H1 (cell line): ENCODE data around the gene NLRP6. TPM values are rescaled to one million over a fixed set of nuclear protein-coding genes. Genes with fewer than 3 reads are reported as not detected.

Experiments used
- CTCF ChIA-PET: fragments of 300-600 bp; sonication (Branson Sonifier 250); formaldehyde crosslinking; loops from one replicate; lab custom pipeline; 2021; ENCODE audit not compliant: partially characterized antibody; lab: Charles Lee
- POLR2A ChIA-PET: fragments of 300-600 bp; sonication (Branson Sonifier 250); formaldehyde crosslinking; loops from one replicate; lab custom pipeline; 2021; ENCODE audit warnings: inconsistent platforms; ENCODE audit not compliant: partially characterized antibody; lab: Charles Lee
- DNase-seq, 2 experiments: peaks; one replicate each; pipeline versions ENCODE4 v3.0.0 to v3.0.0-alpha.2; 2010 to 2022; ENCODE audit warnings: low spot score in 2 of 2, low read depth in 1 of 2, mixed read lengths in 1 of 2
- FAIRE-seq: peaks from 2 replicates; lab custom pipeline; 2011; peaks lifted over from hg19 to GRCh38; lab: Jason Lieb, UNC
- H2AFZ ChIP-seq: 2 replicates; pipeline ENCODE4 v1.8.1; 2012; ENCODE audit warnings: low read length, inconsistent platforms
- H2AK5ac ChIP-seq: 2 replicates; pipeline ENCODE4 v1.6.1; 2013; ENCODE audit warnings: low read depth, low read length
- H2BK120ac ChIP-seq: replicated peaks from 2 replicates; pipeline ENCODE3; 2013; ENCODE audit warnings: low read depth, low read length, inconsistent platforms
- H2BK12ac ChIP-seq: 2 replicates; pipeline ENCODE4 v1.6.1; 2013; ENCODE audit warnings: low read depth, low read length
- H2BK15ac ChIP-seq: 2 replicates; pipeline ENCODE4 v1.6.1; 2013; ENCODE audit warnings: low read length
- H2BK20ac ChIP-seq: 2 replicates; pipeline ENCODE4 v1.6.1; 2013; ENCODE audit warnings: low read length
- H2BK5ac ChIP-seq: 2 replicates; pipeline ENCODE4 v1.6.1; 2013; ENCODE audit warnings: low read depth, low read length
- H3K14ac ChIP-seq: 2 replicates; pipeline ENCODE4 v1.6.1; 2013; ENCODE audit warnings: inconsistent platforms; ENCODE audit not compliant: insufficient read length
- H3K18ac ChIP-seq: 2 replicates; pipeline ENCODE4 v1.6.1; 2013; ENCODE audit warnings: low read length; ENCODE audit errors: extremely low read depth
- H3K23ac ChIP-seq: 2 replicates; pipeline ENCODE4 v1.6.1; 2013; ENCODE audit warnings: inconsistent platforms; ENCODE audit not compliant: insufficient read length
- H3K23me2 ChIP-seq: 2 replicates; pipeline ENCODE4 v1.6.1; 2013; ENCODE audit warnings: low read depth, low read length
- H3K27ac ChIP-seq: 2 replicates; pipeline ENCODE4 v1.6.1; 2011; ENCODE audit warnings: low read depth, low read length, inconsistent platforms
- H3K27me3 ChIP-seq, 4 experiments: replicated peaks in 1 of 4; 1 replicate in 1 of 4; 2 replicates in 3 of 4; pipeline versions ENCODE4 v1.6.1 to v1.8.1; 2011 to 2013; ENCODE audit warnings: low read length in 3 of 4, mild to moderate bottlenecking in 3 of 4, inconsistent platforms in 2 of 4, mixed read lengths in 2 of 4, moderate library complexity in 1 of 4; ENCODE audit not compliant: control insufficient read depth in 3 of 4, insufficient read depth in 3 of 4; ENCODE audit errors: extremely low read depth in 1 of 4
- H3K36me3 ChIP-seq, 4 experiments: 2 replicates each; pipeline versions ENCODE4 v1.6.1 to v1.8.1; 2011 to 2013; ENCODE audit warnings: mild to moderate bottlenecking in 4 of 4, low read length in 3 of 4, moderate library complexity in 2 of 4, control low read depth in 1 of 4, inconsistent platforms in 1 of 4; ENCODE audit not compliant: insufficient read depth in 4 of 4, control insufficient read depth in 2 of 4
- H3K4ac ChIP-seq: replicated peaks from 2 replicates; pipeline ENCODE3; 2013; ENCODE audit warnings: low read length, low read depth, mixed read lengths, inconsistent platforms; ENCODE audit not compliant: insufficient read length
- H3K4me1 ChIP-seq, 4 experiments: replicated peaks in 1 of 4; 1 replicate in 1 of 4; 2 replicates in 3 of 4; pipeline versions ENCODE4 v1.6.1 to v1.8.1; 2011 to 2013; ENCODE audit warnings: low read length in 3 of 4, inconsistent platforms in 2 of 4, mixed read lengths in 1 of 4; ENCODE audit not compliant: insufficient read depth in 4 of 4, control insufficient read depth in 3 of 4
- H3K4me2 ChIP-seq, 2 experiments: 2 replicates each; pipeline versions ENCODE4 v1.6.1 to v1.8.1; 2011 to 2013; ENCODE audit warnings: low read depth in 2 of 2, low read length in 2 of 2, control low read depth in 1 of 2, inconsistent platforms in 1 of 2, mild to moderate bottlenecking in 1 of 2; ENCODE audit not compliant: insufficient read depth in 1 of 2
- H3K4me3 ChIP-seq, 4 experiments: fragments of 200-600, 300-600 bp in 1 of 4; sonication (generic), shearing (Covaris generic), sonication (Bioruptor Twin) in 1 of 4; 2 replicates each; pipeline versions ENCODE4 v1.5.1 to v1.8.1; 2011 to 2016; ENCODE audit warnings: low read length in 4 of 4, low read depth in 3 of 4, control low read depth in 2 of 4, inconsistent platforms in 2 of 4, mild to moderate bottlenecking in 2 of 4, mixed read lengths in 1 of 4, moderate library complexity in 1 of 4; ENCODE audit not compliant: insufficient read depth in 2 of 4; ENCODE audit errors: extremely low read depth in 1 of 4
- H3K56ac ChIP-seq: replicated peaks from 2 replicates; pipeline ENCODE3; 2013; ENCODE audit warnings: low read depth, mild to moderate bottlenecking, mixed read lengths, low read length, inconsistent platforms; ENCODE audit not compliant: insufficient read length
- H3K79me1 ChIP-seq: 2 replicates; pipeline ENCODE4 v1.6.1; 2013; ENCODE audit warnings: low read depth, low read length, control low read depth
- H3K79me2 ChIP-seq, 2 experiments: 2 replicates each; pipeline versions ENCODE4 v1.6.1 to v1.8.1; 2012 to 2013; ENCODE audit warnings: low read length in 2 of 2, mild to moderate bottlenecking in 2 of 2, inconsistent platforms in 1 of 2; ENCODE audit not compliant: insufficient read depth in 2 of 2, control insufficient read depth in 1 of 2
- H3K9ac ChIP-seq, 4 experiments: replicated peaks in 1 of 4; 1 replicate in 1 of 4; 2 replicates in 3 of 4; pipeline versions ENCODE4 v1.6.1 to v1.8.1; 2011 to 2013; ENCODE audit warnings: low read depth in 3 of 4, low read length in 3 of 4, control low read depth in 2 of 4, mild to moderate bottlenecking in 2 of 4, moderate library complexity in 2 of 4, inconsistent platforms in 1 of 4; ENCODE audit errors: extremely low read depth in 1 of 4
- H3K9me3 ChIP-seq, 2 experiments: 2 replicates each; pipeline versions ENCODE4 v1.6.1 to v1.8.1; 2012 to 2013; ENCODE audit warnings: mild to moderate bottlenecking in 2 of 2, moderate library complexity in 2 of 2, control low read depth in 1 of 2, inconsistent platforms in 1 of 2, low read depth in 1 of 2, low read length in 1 of 2, mixed read lengths in 1 of 2; ENCODE audit not compliant: insufficient read depth in 2 of 2
- H4K20me1 ChIP-seq, 2 experiments: replicated peaks in 1 of 2; 2 replicates each; pipeline versions ENCODE3 to v1.8.1; 2011 to 2013; ENCODE audit warnings: inconsistent platforms in 2 of 2, low read length in 2 of 2, mild to moderate bottlenecking in 1 of 2; ENCODE audit not compliant: insufficient read depth in 2 of 2, control insufficient read depth in 1 of 2
- H4K5ac ChIP-seq: 2 replicates; pipeline ENCODE4 v1.6.1; 2013; ENCODE audit warnings: low read length, low read depth, mixed read lengths, inconsistent platforms; ENCODE audit not compliant: insufficient read length
- H4K8ac ChIP-seq: 2 replicates; pipeline ENCODE4 v1.8.0; 2013; ENCODE audit warnings: mild to moderate bottlenecking, moderate library complexity, low read length, inconsistent platforms; ENCODE audit not compliant: insufficient read depth; ENCODE audit errors: extremely low read depth
- H4K91ac ChIP-seq: replicated peaks from 2 replicates; pipeline ENCODE3; 2013; ENCODE audit warnings: low read length, mixed read lengths, inconsistent platforms; ENCODE audit not compliant: insufficient read length
- ASH2L ChIP-seq: fragments of 200-600, 300-600 bp; sonication (generic); IDR thresholded peaks from one replicate; pipeline ENCODE4 v1.7.1; 2017; ENCODE audit warnings: low read length
- CBX5 ChIP-seq: fragments of 300-800, 300-1000 bp; sonication (generic); IDR thresholded peaks from 2 replicates; pipeline ENCODE4 v1.7.1; 2016; ENCODE audit warnings: antibody characterized with exemption, low read length, low read depth
- GABPA ChIP-seq: IDR thresholded peaks from 2 replicates; pipeline ENCODE4 v1.6.1; 2011; ENCODE audit warnings: mild to moderate bottlenecking, low read length, moderate library complexity, borderline replicate concordance; ENCODE audit not compliant: insufficient read depth
- HDAC2 ChIP-seq, 2 experiments: fragments of 300-600 bp in 1 of 2; sonication (generic) in 1 of 2; IDR thresholded peaks; 2 replicates each; pipeline ENCODE4 v1.6.1; 2011 to 2012; ENCODE audit warnings: low read depth in 2 of 2, low read length in 2 of 2, mild to moderate bottlenecking in 2 of 2, moderate library complexity in 2 of 2, borderline replicate concordance in 1 of 2, inconsistent platforms in 1 of 2
- JUND ChIP-seq: IDR thresholded peaks from 2 replicates; pipeline ENCODE4 v1.6.1; 2011; ENCODE audit warnings: mild to moderate bottlenecking, improper control_type of control experiment, low read length
- POLR2AphosphoS5 ChIP-seq: IDR thresholded peaks from 2 replicates; pipeline ENCODE4 v1.6.1; 2011; ENCODE audit warnings: low read depth, low read length
- SRF ChIP-seq: IDR thresholded peaks from 2 replicates; pipeline ENCODE4 v1.6.1; 2011; ENCODE audit warnings: mild to moderate bottlenecking, low read depth, low read length, moderate library complexity
- TAF7 ChIP-seq: optimal IDR thresholded peaks from 2 replicates; pipeline ENCODE3; 2011; ENCODE audit warnings: low read depth, mild to moderate bottlenecking, inconsistent platforms, low read length, moderate library complexity, borderline replicate concordance
- WGBS, 2 experiments: shearing (Covaris generic) in 1 of 2; methylation state at CpG; one replicate each; pipeline versions ENCODE4 v1.1.6 to v1.1.7; 2013 to 2015; ENCODE audit warnings: low lambda C conversion rate in 2 of 2, mixed read lengths in 2 of 2, inconsistent platforms in 1 of 2, low coverage in 1 of 2, missing lambda C conversion rate in 1 of 2; ENCODE audit not compliant: insufficient replicate concordance in 2 of 2, insufficient coverage in 1 of 2, insufficient read length in 1 of 2; ENCODE audit errors: extremely low coverage in 1 of 2, missing lambda C conversion rate in 1 of 2; 5-methylcytosine and 5-hydroxymethylcytosine counted together
- polyA plus RNA-seq, 7 experiments: library from polyadenylated mRNA; depleted of rRNA in 3 of 7; stranded (reverse) in 5 of 7; unstranded in 2 of 7; fragments of >200 nt in 5 of 7; fragments of 200-250 nt in 2 of 7; gene quantifications; 1 replicate in 5 of 7; 2 replicates in 1 of 7; 4 replicates in 1 of 7; pipeline versions ENCODE4 v1.2.1 to v1.2.3, GENCODE V29; 2011 to 2013; ENCODE audit warnings: missing spikeins in 2 of 7, mixed read lengths in 2 of 7
- total RNA-seq: library from RNA; stranded (reverse); fragmentation: NEBNext Ultra II Directional; extraction: Animal tissue kit (Norgen Biotek cat#: 25700); gene quantifications from 2 replicates; pipeline ENCODE4 v1.2.1, GENCODE V29; 2021

NLRP6 gene
- total and polyA plus RNA-seq, 2 of the 8 experiments (the other 6 are each of a cell fraction or from before 2014, with no cell fraction given): not detected

GRCh38 chr11:297586-298405 is 19.6 kb downstream of the NLRP6 start:
- H3K4me2 ChIP-seq: no peak overlapping the region
- no peak overlapping the region for H2BK20ac ChIP-seq
- no peaks in the 10 kb centered on the region for H3K9me3 ChIP-seq
- CTCF ChIA-PET: interaction anchor here (2.2 kb wide), 1 partner anchor 47 kb away, joined by 11 read pairs; no protein-coding TSS in a partner anchor
- no peak overlapping the region for H3K27ac ChIP-seq
- H3K36me3 ChIP-seq: peaks cover 3 to 20% (median 15%) of the 10 kb centered on the region in 4 experiments; a peak in 6 of 8 replicates
- no peaks in the 10 kb centered on the region for H3K23me2 ChIP-seq
- no peak overlapping the region for H2BK120ac ChIP-seq
- no peaks in the 10 kb centered on the region for H3K79me2 ChIP-seq
- no peak overlapping the region for H4K91ac ChIP-seq
- no peaks in the 10 kb centered on the region for H3K79me1 ChIP-seq
- DNase-seq (no peak), FAIRE-seq (no peak)
- no peak overlapping the region for H3K4ac ChIP-seq
- H3K4me1 ChIP-seq: peaks cover 6 to 20% (median 12%) of the 10 kb centered on the region in 4 experiments
- H2BK12ac ChIP-seq: peak overlapping the region; percentile 92; the same call in 1 of the 2 replicates
- H4K8ac ChIP-seq: no peak overlapping the region; the same call in 1 of the 2 replicates
- POLR2A ChIA-PET: interaction anchor here (0.8 to 5.2 kb wide), 9 partner anchors 8 to 71 kb away, joined by 3 to 51 read pairs (median 4); partner anchors contain the start of genes IFITM2 and PGGHG
- H3K27me3 ChIP-seq: no peaks in the 10 kb centered on the region
- TF ChIP-seq CBX5 (no peak), POLR2AphosphoS5 (no peak; the same call in 1 of the 2 replicates), ASH2L (no peak), SRF (no peak), JUND (no peak), HDAC2 (IDR thresholded peaks at IDR 0.05; ENCODE audit: borderline replicate concordance in 1 of 2, low read depth in 2 of 2, low read length in 2 of 2) (no peak), GABPA (no peak), TAF7 (peak; percentile 15)
- H4K20me1 ChIP-seq: no peaks in the 10 kb centered on the region
- H3K14ac ChIP-seq: peak overlapping the region; percentile 22
- H4K5ac ChIP-seq: no peak overlapping the region
- H3K56ac ChIP-seq: no peak overlapping the region
- H2AFZ ChIP-seq: no peak overlapping the region
- 91% methylated on average over 26 of the region's 26 CpGs; no CpG with 5 or more reads in 1 of the 2 experiments for WGBS, 2 experiments
- peak overlapping the region; percentile 78; the same call in 1 of the 2 replicates for H3K18ac ChIP-seq
- no peak overlapping the region for H3K23ac ChIP-seq
- peak overlapping the region; percentile 88 for H2AK5ac ChIP-seq
- H2BK15ac ChIP-seq: 0 out of 2 replicates have a peak overlapping the region, but pooled peaks have one; percentile 72
- H3K4me3 ChIP-seq: no peak overlapping the region
- H2BK5ac ChIP-seq: peak overlapping the region; percentile 83; the same call in 1 of the 2 replicates
- H3K9ac ChIP-seq: no peak overlapping the region; a peak in 1 of 7 replicates
